Measurements from ENCODE around the gene TRAF5.
A peak's percentile ranks its signal among the peaks of the same experiment; 100 is the strongest.

Gene TRAF5

GRCh38 chr1:211332036-211332616, 5.5 kb downstream of the TRAF5 start:
- Mint-ChIP-seq H3K4me1 (ENCODE audit: low read depth in 2 of 2) (peaks cover 85 to 89% of the 10 kb centered on the region in 2 donors), H3K4me3 (peak overlapping the region in 1 of 2 donors; percentile 94), H3K9me3 (no peaks in the 10 kb centered on the region), H3K27me3 (no peaks in the 10 kb centered on the region), H3K27ac (peak overlapping the region; percentile 81 to 98), H3K36me3 (ENCODE audit: insufficient read depth) (peaks cover 20% of the 10 kb centered on the region)
- DNase-seq, result no peak
- no peak for ATAC-seq (replicated peaks)

GRCh38 chr1:211332830-211333229, 6.2 kb downstream of the TRAF5 start:
- ATAC-seq (replicated peaks) (no peak), DNase-seq (no peak)
- Mint-ChIP-seq H3K4me1 (ENCODE audit: low read depth in 2 of 2) (peaks cover 85 to 93% of the 10 kb centered on the region in 2 donors), H3K27ac (peak overlapping the region; percentile 50 to 81), H3K9me3 (no peaks in the 10 kb centered on the region), H3K4me3 (no peak overlapping the region), H3K36me3 (ENCODE audit: insufficient read depth) (peaks cover 16% of the 10 kb centered on the region), H3K27me3 (no peaks in the 10 kb centered on the region)

- no peaks in the 10 kb centered on the region for H3K9me3 Mint-ChIP-seq
- H3K27ac Mint-ChIP-seq, result peak overlapping the region; percentile 76 to 81
- peaks cover 12% of the 10 kb centered on the region for H3K36me3 Mint-ChIP-seq (ENCODE audit: insufficient read depth)
- no peak for DNase-seq
- ATAC-seq (replicated peaks), result no peak
- no peaks in the 10 kb centered on the region for H3K27me3 Mint-ChIP-seq
- H3K4me3 Mint-ChIP-seq, result peak overlapping the region in 1 of 2 donors; percentile 20
- H3K4me1 Mint-ChIP-seq (ENCODE audit: low read depth in 2 of 2), result peaks cover 81 to 85% of the 10 kb centered on the region in 2 donors
Measured at GRCh38 chr1:211333906-211334305, 7.3 kb downstream of the TRAF5 start.

GRCh38 chr1:211334986-211335385, 8.4 kb downstream of the TRAF5 start:
- no peak for DNase-seq
- no peaks in the 10 kb centered on the region for H3K9me3 Mint-ChIP-seq
- ATAC-seq (replicated peaks), result peak; percentile 70
- H3K4me1 Mint-ChIP-seq (ENCODE audit: low read depth in 2 of 2), result peaks cover 78 to 82% of the 10 kb centered on the region in 2 donors
- peaks cover 12% of the 10 kb centered on the region for H3K36me3 Mint-ChIP-seq (ENCODE audit: insufficient read depth)
- peak overlapping the region; percentile 76 to 81 for H3K27ac Mint-ChIP-seq
- no peaks in the 10 kb centered on the region for H3K27me3 Mint-ChIP-seq
- H3K4me3 Mint-ChIP-seq, result peak overlapping the region; percentile 69 to 71

- H3K9me3 Mint-ChIP-seq, result no peaks in the 10 kb centered on the region
- peak overlapping the region; percentile 76 to 81 for H3K27ac Mint-ChIP-seq
- ATAC-seq (replicated peaks) (peak; percentile 79), DNase-seq (no peak)
- no peaks in the 10 kb centered on the region for H3K27me3 Mint-ChIP-seq
- peaks cover 73 to 81% of the 10 kb centered on the region in 2 donors for H3K4me1 Mint-ChIP-seq (ENCODE audit: low read depth in 2 of 2)
- H3K36me3 Mint-ChIP-seq (ENCODE audit: insufficient read depth), result peaks cover 6% of the 10 kb centered on the region
- peak overlapping the region; percentile 69 to 71 for H3K4me3 Mint-ChIP-seq
Measured at GRCh38 chr1:211335522-211336157, 9.0 kb downstream of the TRAF5 start.

- Mint-ChIP-seq H3K4me3 (peak overlapping the region; percentile 69 to 71), H3K27me3 (no peaks in the 10 kb centered on the region), H3K4me1 (ENCODE audit: low read depth in 2 of 2) (peaks cover 73 to 81% of the 10 kb centered on the region in 2 donors), H3K36me3 (ENCODE audit: insufficient read depth) (peaks cover 6% of the 10 kb centered on the region), H3K27ac (peak overlapping the region; percentile 76 to 81), H3K9me3 (no peaks in the 10 kb centered on the region)
- ATAC-seq (replicated peaks), result no peak
- no peak for DNase-seq
Measured at GRCh38 chr1:211336161-211336560, 9.5 kb downstream of the TRAF5 start.

GRCh38 chr1:211336775-211337174, 10.1 kb downstream of the TRAF5 start:
- no peak for ATAC-seq (replicated peaks)
- no peaks in the 10 kb centered on the region for H3K27me3 Mint-ChIP-seq
- peak overlapping the region; percentile 76 to 81 for H3K27ac Mint-ChIP-seq
- H3K36me3 Mint-ChIP-seq (ENCODE audit: insufficient read depth), result peaks cover 5% of the 10 kb centered on the region
- H3K9me3 Mint-ChIP-seq, result no peaks in the 10 kb centered on the region
- H3K4me1 Mint-ChIP-seq (ENCODE audit: low read depth in 2 of 2), result peaks cover 74 to 82% of the 10 kb centered on the region in 2 donors
- no peak for DNase-seq
- peak overlapping the region; percentile 69 to 71 for H3K4me3 Mint-ChIP-seq

GRCh38 chr1:211337430-211338223, 11.0 kb downstream of the TRAF5 start:
- Mint-ChIP-seq H3K4me1 (ENCODE audit: low read depth in 2 of 2) (peaks cover 71 to 79% of the 10 kb centered on the region in 2 donors), H3K27ac (peak overlapping the region; percentile 76 to 81), H3K27me3 (no peaks in the 10 kb centered on the region), H3K4me3 (peak overlapping the region; percentile 69 to 71), H3K36me3 (ENCODE audit: insufficient read depth) (peaks cover 3% of the 10 kb centered on the region), H3K9me3 (no peaks in the 10 kb centered on the region)
- ATAC-seq (replicated peaks), result no peak
- DNase-seq, result no peak

GRCh38 chr1:211338224-211338620, 11.6 kb downstream of the TRAF5 start:
- Mint-ChIP-seq H3K27me3 (no peaks in the 10 kb centered on the region), H3K4me1 (ENCODE audit: low read depth in 2 of 2) (peaks cover 73 to 78% of the 10 kb centered on the region in 2 donors), H3K36me3 (ENCODE audit: insufficient read depth) (peaks cover 3% of the 10 kb centered on the region), H3K4me3 (no peak overlapping the region), H3K27ac (peak overlapping the region; percentile 19 to 81), H3K9me3 (no peaks in the 10 kb centered on the region)
- ATAC-seq (replicated peaks), result no peak
- DNase-seq, result no peak

GRCh38 chr1:211339631-211340041, 13.0 kb downstream of the TRAF5 start:
- peak; percentile 43 for ATAC-seq (replicated peaks)
- H3K27me3 Mint-ChIP-seq, result no peaks in the 10 kb centered on the region
- H3K27ac Mint-ChIP-seq, result peak overlapping the region; percentile 77 to 84
- H3K36me3 Mint-ChIP-seq (ENCODE audit: insufficient read depth), result no peaks in the 10 kb centered on the region
- H3K4me1 Mint-ChIP-seq (ENCODE audit: low read depth in 2 of 2), result peaks cover 70 to 76% of the 10 kb centered on the region in 2 donors
- H3K4me3 Mint-ChIP-seq, result peak overlapping the region; percentile 56 to 65
- no peak for DNase-seq
- no peaks in the 10 kb centered on the region for H3K9me3 Mint-ChIP-seq

- ATAC-seq (replicated peaks), result no peak
- Mint-ChIP-seq H3K9me3 (no peaks in the 10 kb centered on the region), H3K4me3 (peak overlapping the region in 1 of 2 donors; percentile 28), H3K36me3 (ENCODE audit: insufficient read depth) (no peaks in the 10 kb centered on the region), H3K4me1 (ENCODE audit: low read depth in 2 of 2) (peaks cover 62 to 71% of the 10 kb centered on the region in 2 donors), H3K27me3 (no peaks in the 10 kb centered on the region), H3K27ac (peak overlapping the region; percentile 75 to 88)
- no peak for DNase-seq
Measured at GRCh38 chr1:211340622-211341507, 14.2 kb downstream of the TRAF5 start.

GRCh38 chr1:211341999-211342398, 15.4 kb downstream of the TRAF5 start:
- H3K27ac Mint-ChIP-seq, result peak overlapping the region in 1 of 2 donors; percentile 32
- no peaks in the 10 kb centered on the region for H3K36me3 Mint-ChIP-seq (ENCODE audit: insufficient read depth)
- H3K4me1 Mint-ChIP-seq (ENCODE audit: low read depth in 2 of 2), result peaks cover 55 to 64% of the 10 kb centered on the region in 2 donors
- H3K4me3 Mint-ChIP-seq, result no peak overlapping the region
- no peak for DNase-seq
- H3K9me3 Mint-ChIP-seq, result no peaks in the 10 kb centered on the region
- no peak for ATAC-seq (replicated peaks)
- H3K27me3 Mint-ChIP-seq, result no peaks in the 10 kb centered on the region

- H3K27ac Mint-ChIP-seq, result peak overlapping the region; percentile 32 to 73
- ATAC-seq (replicated peaks) (no peak), DNase-seq (no peak)
- no peaks in the 10 kb centered on the region for H3K9me3 Mint-ChIP-seq
- no peaks in the 10 kb centered on the region for H3K27me3 Mint-ChIP-seq
- no peaks in the 10 kb centered on the region for H3K36me3 Mint-ChIP-seq (ENCODE audit: insufficient read depth)
- no peak overlapping the region for H3K4me3 Mint-ChIP-seq
- H3K4me1 Mint-ChIP-seq (ENCODE audit: low read depth in 2 of 2), result peaks cover 50 to 60% of the 10 kb centered on the region in 2 donors
Measured at GRCh38 chr1:211343607-211344006, 17.0 kb downstream of the TRAF5 start.
